Non-pigmented ciliary epithelial cell (primary cell): ENCODE results near the gene USP49.

Source experiments
- DNase-seq: peaks from one replicate; pipeline ENCODE4 v3.0.0-alpha.2; 2010; ENCODE audit warnings: low read depth

Gene USP49

DNA sequence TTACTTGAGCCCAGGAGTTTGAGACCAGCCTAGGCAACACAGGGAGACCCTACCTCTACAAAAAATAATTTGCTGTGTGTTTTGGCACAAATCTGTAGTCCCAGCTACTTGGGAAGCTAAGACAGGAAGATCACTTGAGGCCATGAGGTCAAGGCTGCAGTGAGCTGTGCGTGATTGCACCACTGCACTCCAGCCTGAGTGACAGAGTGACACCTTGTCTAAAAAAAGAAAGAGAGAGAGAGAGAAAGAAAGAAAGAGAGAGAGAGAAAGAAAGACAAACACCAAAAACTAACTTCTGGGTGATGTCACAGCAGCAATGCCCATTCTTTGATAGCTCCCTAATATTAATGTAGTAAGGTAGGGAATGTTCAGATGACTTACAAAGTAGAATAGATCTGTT is 20.4 kb downstream of the USP49 start:
- DNase-seq: no peak

DNA sequence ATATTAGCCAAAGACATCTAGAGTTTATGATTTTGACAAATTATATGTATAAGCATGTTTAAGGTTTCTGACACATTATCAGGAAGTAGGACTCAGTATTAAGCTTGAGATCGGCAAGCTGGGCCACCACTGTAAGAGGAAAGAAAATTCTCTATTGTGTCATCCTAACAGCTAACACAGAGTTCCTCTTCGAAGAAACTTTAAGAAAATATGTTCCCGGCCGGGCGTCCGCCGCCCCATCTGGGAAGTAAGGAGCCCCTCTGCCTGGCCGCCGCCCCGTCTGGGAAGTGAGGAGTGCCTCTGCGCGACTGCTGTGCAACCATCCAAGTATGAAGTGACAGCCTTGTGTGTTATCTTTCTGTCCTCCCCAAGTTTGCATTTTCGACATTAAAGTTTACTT is 23.0 kb downstream of the USP49 start:
- no peak for DNase-seq

DNA sequence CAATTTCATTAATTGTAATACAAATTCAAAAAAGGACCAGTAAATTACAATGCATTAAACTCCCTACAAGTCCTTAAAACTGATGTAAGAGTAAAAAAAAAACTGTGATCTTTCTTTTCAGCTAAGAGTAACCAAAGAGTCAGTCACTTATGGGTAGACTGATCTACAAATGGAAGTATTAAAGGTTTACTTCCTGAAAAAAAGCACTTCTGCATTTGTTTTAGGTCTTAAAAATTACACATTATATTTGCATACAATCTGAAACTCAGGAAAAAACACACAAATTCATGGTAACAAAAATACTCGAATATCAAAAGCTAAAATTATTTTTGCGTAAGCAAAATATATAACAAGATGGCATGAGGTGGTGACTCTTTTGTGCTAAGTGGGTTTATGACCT is 23.5 kb downstream of the USP49 start:
- DNase-seq: no peak

DNA sequence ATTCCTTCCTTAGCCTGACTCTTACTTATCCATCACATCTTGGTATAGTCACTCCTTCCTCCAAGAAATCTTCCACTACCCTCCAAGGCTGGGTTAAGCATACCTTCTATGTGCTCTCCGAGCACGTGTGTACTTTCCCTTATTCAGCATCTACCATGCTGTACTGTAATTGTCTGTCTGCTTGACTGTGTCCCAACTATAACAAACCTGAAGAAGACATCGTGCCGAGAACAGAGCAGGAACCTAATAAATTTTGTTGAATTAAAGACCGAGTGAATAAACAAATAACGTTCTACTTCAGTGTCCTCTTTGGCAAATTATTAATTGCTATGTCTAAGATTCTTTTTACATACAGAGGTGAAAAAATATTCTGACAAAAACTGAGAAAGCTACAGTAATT is 35.8 kb downstream of the USP49 start:
- no peak for DNase-seq

DNA sequence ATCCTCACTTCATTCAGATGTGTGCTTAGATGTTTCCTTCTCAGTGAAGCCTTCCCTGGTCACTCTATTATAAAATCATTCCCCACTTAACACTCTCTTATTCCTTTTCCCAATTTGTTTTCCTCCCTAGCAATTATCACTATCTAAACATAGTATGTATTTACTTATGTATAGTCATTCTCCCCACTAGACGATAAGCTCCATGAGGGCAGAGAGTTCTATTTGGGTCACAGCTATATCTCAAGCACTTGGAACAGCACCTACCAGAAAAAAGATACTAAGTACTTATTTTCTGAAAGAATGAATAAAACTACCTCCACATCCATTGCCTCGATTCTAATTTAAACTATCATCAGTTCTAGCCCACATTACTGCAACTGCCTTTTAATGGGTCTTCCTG is 36.5 kb downstream of the USP49 start:
- no peak for DNase-seq

DNA sequence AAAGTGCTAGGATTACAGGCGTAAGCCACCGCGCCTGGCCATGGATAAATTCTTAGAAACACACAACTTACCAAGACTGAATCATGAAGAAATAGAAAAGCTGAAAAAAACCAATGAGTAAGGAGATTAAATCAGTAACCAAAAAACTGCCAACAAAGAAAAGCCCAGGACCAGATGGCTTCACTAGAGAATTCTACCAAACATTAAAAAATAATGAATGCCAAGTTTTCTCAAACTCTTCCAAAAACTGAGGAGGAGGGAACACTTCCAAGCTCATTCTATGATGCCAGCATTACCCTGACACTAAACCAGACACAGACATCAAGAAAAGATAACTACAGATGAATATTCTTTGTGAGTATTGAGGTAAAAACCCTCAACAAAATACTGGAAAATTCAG is 44.3 kb downstream of the USP49 start:
- DNase-seq: no peak

DNA sequence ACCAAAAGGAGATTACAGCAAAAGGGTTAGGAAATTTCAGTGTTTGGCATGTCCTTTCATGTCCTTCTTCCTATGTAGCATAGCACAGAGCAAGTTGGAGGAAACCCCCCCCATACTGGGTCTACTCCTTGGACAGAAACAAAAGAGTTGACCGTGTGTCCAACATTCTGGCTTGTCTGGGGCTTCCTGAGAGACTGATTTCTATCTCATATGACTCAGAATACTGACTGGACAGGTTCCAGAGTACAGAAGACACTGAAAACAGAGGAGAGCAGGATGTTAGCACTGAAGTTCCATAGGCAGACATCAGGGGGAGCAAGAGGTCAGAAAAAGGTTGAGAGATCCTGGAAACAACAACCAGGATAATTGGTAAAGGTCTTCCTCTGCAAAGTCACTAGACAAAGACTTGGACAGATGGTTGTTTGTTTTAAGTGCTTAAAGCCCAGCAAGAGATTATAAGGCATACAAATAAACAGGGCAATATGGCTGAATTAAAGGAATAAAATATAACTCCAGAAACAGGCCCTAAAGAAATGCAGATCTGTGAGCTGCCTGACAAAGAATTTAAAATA is 48.4 kb downstream of the USP49 start:
- peak; percentile 90 for DNase-seq

DNA sequence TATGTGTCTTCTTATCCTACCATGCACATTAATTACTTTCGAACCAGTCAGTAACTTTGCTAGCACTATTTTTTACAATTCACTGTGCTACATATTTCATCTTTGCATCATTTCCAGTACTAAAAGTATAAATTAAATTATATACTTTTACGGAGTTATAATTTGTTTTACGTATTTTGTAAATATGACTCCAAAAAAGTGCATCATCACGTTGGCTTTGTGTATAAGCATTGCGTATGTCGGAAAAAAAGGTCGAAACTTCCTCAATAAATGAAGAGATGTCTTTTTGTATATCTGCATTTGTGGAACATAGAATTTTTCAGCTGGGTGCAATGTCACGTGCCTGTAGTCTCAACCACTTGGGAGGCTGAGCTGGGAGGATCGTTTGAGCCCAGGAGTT is 52.0 kb downstream of the USP49 start:
- DNase-seq: no peak

DNA sequence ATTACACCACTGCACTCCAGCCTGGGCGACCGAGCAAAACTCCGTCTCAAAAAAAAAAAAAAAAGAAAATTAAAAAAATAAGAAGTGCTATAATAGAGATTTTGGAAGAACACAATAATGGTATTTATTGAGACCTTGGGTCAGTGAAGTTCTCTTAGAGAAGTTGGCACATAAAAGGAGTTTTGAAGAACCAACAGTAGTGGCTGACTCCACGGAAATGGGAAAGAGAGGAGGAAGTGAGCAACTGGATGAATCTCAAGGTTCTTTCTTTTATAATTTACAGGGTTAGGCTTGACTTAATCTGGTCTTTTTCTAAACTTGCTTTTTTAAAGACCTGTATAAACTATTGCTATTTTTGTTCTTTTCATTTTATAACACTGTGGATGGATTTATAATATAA is 54.8 kb downstream of the USP49 start:
- no peak for DNase-seq

DNA sequence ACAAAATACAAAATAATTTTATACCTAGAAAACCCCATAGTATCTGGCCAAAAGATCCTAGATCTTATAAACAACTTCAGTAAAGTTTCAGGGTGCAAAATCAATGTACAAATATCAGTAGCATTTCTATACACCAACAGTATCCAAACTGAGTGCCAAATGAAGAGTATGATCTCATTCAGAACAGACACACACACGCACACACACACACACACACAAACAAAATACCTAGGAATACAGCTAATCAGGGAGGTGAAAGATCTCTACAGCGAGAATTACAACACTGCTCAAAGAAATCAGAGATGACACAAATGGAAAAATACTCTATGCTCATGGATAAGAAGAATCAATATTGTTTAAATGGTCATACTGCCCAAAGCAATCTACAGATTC is 58.5 kb downstream of the USP49 start:
- DNase-seq: peak; percentile 27

DNA sequence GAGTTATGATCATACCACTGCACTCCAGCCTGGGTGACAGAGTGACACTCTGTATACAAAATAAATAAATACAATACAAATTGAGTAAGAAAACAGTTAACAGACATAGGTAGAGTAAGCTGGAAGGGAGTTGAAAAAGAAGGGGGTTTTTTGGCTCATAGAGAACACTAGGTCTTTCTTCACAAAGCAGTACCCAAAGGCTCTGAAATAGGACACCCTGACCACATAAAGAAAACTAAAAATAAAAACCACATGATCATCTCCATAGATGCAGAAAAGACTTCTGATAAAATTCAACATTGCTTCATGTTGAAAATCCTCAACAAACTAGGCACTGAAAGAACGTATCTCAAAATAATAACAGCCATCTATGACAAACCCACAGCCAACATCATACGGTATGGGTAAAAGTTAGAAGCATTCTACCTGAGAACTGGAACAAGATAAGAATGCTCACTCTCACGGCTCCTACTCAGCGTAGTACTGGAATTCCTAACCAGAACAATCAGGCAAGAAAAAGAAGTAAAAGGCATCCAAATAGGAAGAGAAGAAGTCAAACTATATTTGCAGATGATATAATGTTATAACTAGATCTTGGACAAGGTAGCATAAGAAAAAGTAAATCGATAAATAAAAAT is 59.0 kb downstream of the USP49 start:
- DNase-seq: no peak

DNA sequence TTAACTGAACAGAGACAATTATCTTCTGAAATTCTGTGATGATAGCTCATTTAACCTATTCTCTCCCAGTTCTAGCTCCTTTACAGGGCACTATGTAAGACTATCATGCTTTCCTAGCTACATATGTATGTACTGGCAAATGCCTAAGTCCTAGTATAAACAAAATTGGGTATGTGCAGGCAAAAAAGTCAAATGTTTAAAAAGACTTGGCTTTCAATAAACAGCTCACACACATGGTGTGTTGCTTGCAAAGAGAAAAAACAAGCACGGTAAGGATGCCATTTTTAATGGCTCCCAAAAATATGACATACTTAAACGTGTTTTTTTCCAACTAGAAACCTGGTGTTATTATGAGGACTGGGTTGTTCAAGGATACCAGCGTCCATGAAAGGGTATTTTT is 62.9 kb downstream of the USP49 start:
- no peak for DNase-seq

DNA sequence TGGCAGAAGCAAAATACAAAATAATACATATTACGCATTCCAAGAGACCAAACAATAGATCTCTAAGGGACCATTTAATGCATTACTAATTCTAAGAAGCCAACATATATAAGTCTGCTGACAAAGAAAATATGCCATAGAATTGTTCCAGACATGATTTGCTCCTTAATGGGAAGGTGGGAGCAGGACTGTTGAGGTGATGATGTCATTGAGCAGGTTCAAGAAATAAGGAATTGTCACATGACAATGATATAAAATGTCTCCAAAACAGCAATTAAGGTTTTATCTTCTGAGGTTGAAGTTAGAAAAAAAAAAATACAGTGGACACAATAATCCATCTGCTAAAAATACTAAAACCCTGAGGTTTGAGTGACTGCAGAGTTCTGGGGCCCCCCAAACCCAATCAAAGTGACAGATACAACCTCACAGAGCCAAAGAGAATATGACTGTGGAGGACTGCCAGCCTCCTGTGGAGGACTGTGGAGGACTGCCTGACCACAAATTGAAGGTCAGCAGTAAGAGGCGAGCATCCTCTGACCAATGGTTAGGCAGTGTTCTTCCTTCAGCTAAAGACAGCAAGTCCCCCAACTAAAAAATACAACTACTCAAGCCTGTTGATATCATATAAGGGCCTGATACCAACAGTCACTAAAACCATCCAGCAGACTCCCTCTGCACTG is 68.7 kb downstream of the USP49 start:
- no peak for DNase-seq

DNA sequence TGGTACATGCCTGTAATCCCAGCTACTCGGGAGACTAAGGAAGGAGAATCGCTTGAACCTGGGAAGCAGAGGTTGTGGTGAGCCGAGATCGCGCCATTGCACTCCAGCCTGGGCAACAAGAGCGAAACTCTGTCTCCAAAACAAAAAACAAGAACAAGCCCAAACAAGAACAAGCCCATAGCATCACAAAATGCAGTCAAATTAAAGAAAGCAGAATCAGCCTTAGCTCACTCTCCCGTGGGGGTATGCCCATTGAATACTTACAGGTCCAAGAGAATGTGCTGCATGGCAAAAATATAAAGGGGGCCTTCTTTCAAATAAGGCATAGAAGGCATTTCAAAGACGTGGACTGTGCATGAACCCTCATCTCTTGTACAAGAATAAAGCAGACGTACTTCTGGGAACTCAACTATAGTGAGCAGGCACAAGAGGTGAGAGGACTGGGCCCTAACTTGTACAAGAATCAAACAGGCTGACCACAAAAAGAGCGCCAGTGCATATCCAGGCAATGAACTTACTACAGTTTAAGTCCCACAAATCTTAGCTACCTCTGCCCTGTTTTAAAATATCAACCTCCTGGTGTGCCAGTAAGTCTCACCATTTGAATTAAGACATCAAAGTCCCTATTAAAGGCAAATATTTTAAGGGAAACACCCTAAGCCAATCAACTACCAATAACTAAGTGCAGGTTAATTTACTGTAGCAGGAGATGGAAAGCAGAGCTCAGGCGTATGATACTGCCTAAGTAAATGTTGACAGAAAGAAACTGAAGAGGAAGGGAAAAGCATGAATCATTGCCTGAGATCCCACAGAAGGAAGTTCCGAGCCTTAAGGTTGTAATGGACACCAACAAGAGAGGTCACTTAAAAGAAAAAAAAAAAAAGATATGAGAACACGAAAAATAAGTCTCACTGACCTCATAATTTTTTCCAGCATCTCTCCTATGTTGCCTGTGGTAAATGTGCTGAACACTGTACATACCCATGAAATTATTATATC is 70.3 kb downstream of the USP49 start:
- peak; percentile 63 for DNase-seq

DNA sequence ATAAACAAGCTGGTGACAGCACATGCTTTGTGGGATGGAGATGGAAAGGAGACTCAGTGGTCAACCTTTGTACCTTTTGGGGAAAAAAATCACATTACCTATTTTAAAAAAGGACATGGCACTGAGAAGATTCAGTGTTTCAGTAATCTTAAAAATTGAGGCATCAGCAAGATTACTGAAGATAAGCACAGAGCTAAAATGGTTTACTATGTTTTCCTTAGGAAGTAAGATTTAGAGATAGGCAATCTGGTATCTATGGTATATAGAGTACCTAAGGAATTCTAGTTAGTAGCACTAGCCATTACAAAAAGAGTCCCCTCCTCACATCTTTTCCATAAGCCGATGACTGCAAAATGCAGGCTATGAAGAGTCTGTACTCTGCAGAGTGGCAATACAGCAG is 72.0 kb downstream of the USP49 start:
- DNase-seq: no peak

DNA sequence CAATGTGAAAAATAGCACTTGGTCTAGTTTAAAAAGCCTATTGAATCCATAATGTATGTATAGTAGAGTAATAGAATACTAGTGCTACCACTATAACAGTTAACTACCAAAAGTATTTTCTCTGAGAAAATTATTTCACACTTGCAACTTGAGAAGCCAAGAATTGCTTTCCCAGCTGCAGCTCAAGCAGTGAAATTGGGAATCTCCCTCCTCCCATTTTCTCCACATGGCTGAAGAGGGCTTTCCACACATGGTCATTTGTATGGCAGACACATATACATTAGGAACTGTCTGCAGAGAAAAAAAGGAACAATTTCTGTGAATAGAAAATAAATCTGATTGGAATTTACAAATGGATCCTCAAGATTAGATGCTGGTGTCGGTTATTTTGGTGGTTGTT is 73.2 kb downstream of the USP49 start:
- DNase-seq: no peak

DNA sequence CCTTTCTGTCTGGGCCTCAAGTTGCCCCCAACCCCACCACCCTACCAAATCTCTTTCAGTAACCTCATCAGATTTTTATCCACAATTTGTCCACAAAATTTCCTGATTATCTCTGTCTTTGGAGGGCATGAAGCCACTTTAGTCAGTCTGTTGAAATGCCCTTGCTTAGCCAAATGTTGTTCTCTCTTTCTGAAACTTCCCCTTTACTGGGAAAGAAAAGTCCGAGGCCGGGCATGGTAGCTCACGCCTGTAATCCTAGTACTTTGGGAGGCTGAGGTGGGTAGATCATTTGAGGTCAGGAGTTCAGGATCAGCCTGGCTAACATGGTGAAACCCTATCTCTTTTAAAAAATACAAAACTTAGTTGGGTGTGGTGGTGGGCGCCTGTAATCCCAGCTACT is 73.9 kb downstream of the USP49 start:
- DNase-seq: no peak

DNA sequence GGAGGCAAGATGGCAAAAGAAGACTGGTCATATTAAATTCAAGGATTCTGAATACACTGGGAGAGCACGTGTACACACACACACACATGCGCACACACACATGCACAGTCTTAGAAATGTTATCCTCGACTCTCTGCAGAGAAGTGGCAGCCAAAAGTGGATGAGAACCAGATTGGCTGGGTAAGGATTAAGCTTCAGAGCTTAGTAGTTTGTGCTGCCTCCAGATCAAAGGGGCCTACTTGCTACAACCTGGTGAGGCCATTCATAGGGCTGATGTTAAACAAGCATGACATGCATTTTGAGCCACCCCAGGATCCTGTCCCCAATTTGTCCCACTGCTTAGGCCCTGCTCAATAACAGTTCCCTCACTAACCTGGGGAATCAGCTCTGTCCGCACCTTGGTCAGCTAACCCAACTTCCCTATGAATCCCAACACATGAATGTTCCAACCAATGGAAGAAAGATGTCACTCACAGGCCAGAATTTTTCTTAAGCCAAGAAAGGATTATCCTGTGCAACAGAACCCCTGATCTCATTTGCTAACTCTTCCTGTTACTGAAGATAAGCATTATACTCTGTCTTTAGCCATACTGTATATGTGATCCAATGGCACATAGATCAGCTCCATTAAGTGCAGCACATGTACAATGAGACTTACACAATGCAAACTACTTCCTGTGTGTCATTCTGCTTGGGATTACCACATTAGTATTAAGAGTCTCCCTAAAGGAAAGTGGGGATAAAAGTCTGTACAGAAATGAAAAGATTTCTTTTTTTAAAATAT is 76.7 kb downstream of the USP49 start:
- DNase-seq: no peak

DNA sequence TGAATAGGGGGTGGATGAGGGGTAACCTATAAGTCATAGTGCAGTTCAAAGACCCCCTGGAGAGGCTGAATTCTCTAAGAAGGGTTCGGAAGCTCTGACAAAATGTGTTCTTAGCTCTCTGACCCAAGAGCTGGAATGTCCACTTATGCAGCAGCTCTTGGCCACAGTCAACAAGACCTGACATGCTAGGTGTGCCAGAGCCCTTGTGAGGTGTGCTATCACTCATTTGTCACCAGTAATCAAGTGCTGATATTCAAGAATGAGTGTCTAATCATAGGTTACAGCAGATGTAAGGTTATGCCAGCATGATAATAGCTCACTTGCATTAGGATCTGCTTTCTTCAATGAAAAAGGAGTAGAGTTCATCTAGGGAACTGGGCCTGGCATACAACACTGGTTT is 79.6 kb downstream of the USP49 start:
- no peak for DNase-seq

DNA sequence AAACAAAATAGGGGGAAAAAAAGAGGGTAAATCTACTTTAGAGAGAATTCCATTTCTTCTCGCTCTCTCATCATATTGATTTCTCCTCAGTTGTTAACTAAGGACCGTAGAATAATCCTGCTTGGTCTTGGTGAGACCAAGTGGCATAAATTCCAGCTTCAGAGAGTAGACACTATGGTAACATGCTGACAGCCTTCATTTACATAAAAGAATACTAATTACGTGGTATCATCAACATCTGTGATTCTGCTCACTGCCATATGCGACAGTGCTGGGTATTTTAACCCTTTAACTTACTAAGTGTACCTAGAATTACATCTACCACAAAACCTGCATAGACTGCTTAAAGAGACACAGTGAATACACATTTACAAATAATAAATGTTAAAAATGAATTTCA is 80.5 kb downstream of the USP49 start:
- no peak for DNase-seq

DNA sequence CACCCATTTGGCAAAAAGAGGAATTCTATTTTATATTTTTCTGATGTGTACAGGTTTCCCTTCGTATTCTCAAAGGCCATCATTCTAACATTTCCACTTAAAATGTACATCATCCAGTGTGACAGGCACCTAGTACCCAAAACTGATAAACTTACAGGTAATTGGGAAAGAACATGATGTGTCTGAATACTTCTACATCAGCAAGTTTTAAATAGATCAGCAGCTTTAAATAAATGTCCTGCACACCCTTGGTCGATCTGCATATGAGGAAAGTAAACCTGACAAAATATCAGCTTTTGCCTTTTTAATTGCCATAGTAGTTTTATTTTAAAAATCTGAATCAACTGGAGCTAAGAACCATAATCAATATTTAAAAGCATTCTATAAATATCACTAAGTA is 81.2 kb downstream of the USP49 start:
- DNase-seq: no peak

DNA sequence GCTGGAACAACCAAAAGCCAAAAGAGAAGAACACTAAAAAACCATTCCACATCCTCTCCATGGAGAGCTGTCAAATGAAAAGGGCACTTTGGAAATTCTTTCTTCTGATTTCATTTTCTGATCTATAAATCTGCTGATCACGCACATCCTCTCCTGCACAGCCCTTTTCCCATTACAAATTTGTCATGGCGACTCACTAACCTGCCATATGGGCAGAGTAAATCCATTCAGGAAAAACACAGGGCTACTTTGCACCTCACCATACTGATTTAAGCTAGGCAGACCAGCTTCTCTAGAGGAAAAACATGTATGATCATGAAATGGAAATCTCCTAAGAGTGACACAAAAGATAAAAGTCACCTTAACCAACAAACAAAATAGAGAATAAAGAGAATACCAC is 81.7 kb downstream of the USP49 start:
- no peak for DNase-seq
